ENCODE results near the gene AP4M1.

The AP4M1 gene

GRCh38 chr7:100087055-100087750 lies 14.2 kb upstream of the AP4M1 start:
- DNase-seq (ENCODE audit: low read depth in 2 of 2), result no peak

GRCh38 chr7:100088095-100088620 lies 13.3 kb upstream of the AP4M1 start:
- no peak for DNase-seq (ENCODE audit: low read depth in 2 of 2)

- peak; percentile 74 to 86 for DNase-seq (ENCODE audit: low read depth in 2 of 2)
These were observed 12.6 kb upstream of the AP4M1 start, which contains the start of gene COPS6 for GRCh38 chr7:100088621-100089457. COPS6 (plus strand) TSS chr7:100088969; CDS start chr7:100088991, 22 bp downstream.

- no peak for DNase-seq (ENCODE audit: low read depth in 2 of 2)
These were observed 11.8 kb upstream of the AP4M1 start for GRCh38 chr7:100089458-100090196.

- no peak for DNase-seq (ENCODE audit: low read depth in 2 of 2)
These were observed 10.7 kb upstream of the AP4M1 start for GRCh38 chr7:100090527-100091410.

GRCh38 chr7:100091411-100092181 lies 9.8 kb upstream of the AP4M1 start:
- DNase-seq (ENCODE audit: low read depth in 2 of 2), result no peak

GRCh38 chr7:100093054-100093453 lies 8.4 kb upstream of the AP4M1 start:
- DNase-seq (ENCODE audit: low read depth in 2 of 2), result no peak

- DNase-seq (ENCODE audit: low read depth in 2 of 2), result no peak
These were observed 7.9 kb upstream of the AP4M1 start for GRCh38 chr7:100093498-100093897.

- DNase-seq (ENCODE audit: low read depth in 2 of 2), result no peak
These were observed 7.4 kb upstream of the AP4M1 start for GRCh38 chr7:100093925-100094486.

- no peak for DNase-seq (ENCODE audit: low read depth in 2 of 2)
These were observed 6.2 kb upstream of the AP4M1 start for GRCh38 chr7:100095289-100095688.

GRCh38 chr7:100095704-100096103 lies 5.7 kb upstream of the AP4M1 start:
- DNase-seq (ENCODE audit: low read depth in 2 of 2), result no peak

GRCh38 chr7:100098913-100099312 lies 2.5 kb upstream of the AP4M1 start:
- no peak for DNase-seq (ENCODE audit: low read depth in 2 of 2)

- no peak for DNase-seq (ENCODE audit: low read depth in 2 of 2)
These were observed 2.0 kb upstream of the AP4M1 start for GRCh38 chr7:100099452-100099851.

- DNase-seq (ENCODE audit: low read depth in 2 of 2), result peak; percentile 77 to 79
These were observed 925 bp upstream of the AP4M1 start for GRCh38 chr7:100100420-100101015.

GRCh38 chr7:100102950-100103840 lies 1.8 kb downstream of the AP4M1 start:
- DNase-seq (ENCODE audit: low read depth in 2 of 2), result no peak

GRCh38 chr7:100105534-100105933 lies 4.1 kb downstream of the AP4M1 start:
- no peak for DNase-seq (ENCODE audit: low read depth in 2 of 2)

- no peak for DNase-seq (ENCODE audit: low read depth in 2 of 2)
These were observed 5.2 kb downstream of the AP4M1 start for GRCh38 chr7:100106633-100107032.

GRCh38 chr7:100107125-100107737 lies 5.8 kb downstream of the AP4M1 start:
- DNase-seq (ENCODE audit: low read depth in 2 of 2), result no peak

Measured in stimulated activated CD4-positive, alpha-beta T cell treated with anti-CD3 and anti-CD28 coated beads, Interleukin-12 subunit alpha, Interleukin-12 subunit beta, amount 100 ng/mL, for 24 hours (primary cell).